H1 (cell line): Measurements from ENCODE around the gene WASHC3. TPM values are rescaled to one million over a fixed set of nuclear protein-coding genes. Genes with fewer than 3 reads are reported as not detected.

Experiments used
- CHD7 ChIP-seq: fragments of 300-600 bp; sonication (generic); IDR thresholded peaks from 2 replicates; pipeline ENCODE4 v1.7.1; 2012; ENCODE audit warnings: low read length, moderate library complexity, mild to moderate bottlenecking, inconsistent platforms; ENCODE audit not compliant: insufficient replicate concordance
- KDM1A ChIP-seq: fragments of 200-600, 300-600 bp; sonication (generic); IDR thresholded peaks from 2 replicates; pipeline ENCODE4 v1.7.1; 2016; ENCODE audit warnings: mild to moderate bottlenecking, low read length, borderline replicate concordance
- MAX ChIP-seq: IDR thresholded peaks from 2 replicates; pipeline ENCODE4 v1.6.1; 2012; ENCODE audit warnings: inconsistent platforms
- RXRA ChIP-seq: IDR thresholded peaks from 2 replicates; pipeline ENCODE4 v1.6.1; 2011; ENCODE audit warnings: low read depth, mild to moderate bottlenecking, low read length, moderate library complexity; ENCODE audit not compliant: insufficient read depth
- TEAD4 ChIP-seq: IDR thresholded peaks from 2 replicates; pipeline ENCODE4 v1.6.1; 2012; ENCODE audit warnings: low read depth, low read length, inconsistent platforms, mixed read lengths
- polyA plus RNA-seq, 7 experiments: library from polyadenylated mRNA; depleted of rRNA in 3 of 7; stranded (reverse) in 5 of 7; unstranded in 2 of 7; fragments of >200 nt in 5 of 7; fragments of 200-250 nt in 2 of 7; gene quantifications; 1 replicate in 5 of 7; 2 replicates in 1 of 7; 4 replicates in 1 of 7; pipeline versions ENCODE4 v1.2.1 to v1.2.3, GENCODE V29; 2011 to 2013; ENCODE audit warnings: missing spikeins in 2 of 7, mixed read lengths in 2 of 7
- total RNA-seq: library from RNA; stranded (reverse); fragmentation: NEBNext Ultra II Directional; extraction: Animal tissue kit (Norgen Biotek cat#: 25700); gene quantifications from 2 replicates; pipeline ENCODE4 v1.2.1, GENCODE V29; 2021

The WASHC3 gene
- total and polyA plus RNA-seq, 2 of the 8 experiments (the other 6 are each of a cell fraction or from before 2014, with no cell fraction given): 7.4 to 8.3 TPM

- TF ChIP-seq TEAD4 (no peak), KDM1A (no peak), RXRA (no peak), MAX (no peak), CHD7 (no peak)
These were observed 35.1 kb upstream of the WASHC3 start (continued) for GRCh38 chr12:102096855-102097254.
